Midbrain (tissue), 1 donor: ENCODE results near the gene MC1R.

ENCODE experiments used
- DNase-seq: peaks from one replicate; lab custom pipeline; 2025; lab: John Stamatoyannopoulos, UW

Gene MC1R

GRCh38 chr16:89895482-89896250 lies 23.0 kb upstream of the MC1R start:
- no peak for DNase-seq

GRCh38 chr16:89897204-89897603 lies 21.5 kb upstream of the MC1R start:
- no peak for DNase-seq

- DNase-seq: no peak
These were observed 20.3 kb upstream of the MC1R start for GRCh38 chr16:89898201-89898967.

- no peak for DNase-seq
These were observed 18.7 kb upstream of the MC1R start for GRCh38 chr16:89899879-89900481.

- no peak for DNase-seq
These were observed 17.8 kb upstream of the MC1R start for GRCh38 chr16:89900885-89901284.

- DNase-seq: no peak
These were observed 15.7 kb upstream of the MC1R start for GRCh38 chr16:89902980-89903379.

GRCh38 chr16:89903908-89904515 lies 14.7 kb upstream of the MC1R start:
- DNase-seq: no peak

GRCh38 chr16:89904606-89905510 lies 13.8 kb upstream of the MC1R start:
- no peak for DNase-seq

- DNase-seq: no peak
These were observed 13.0 kb upstream of the MC1R start for GRCh38 chr16:89905511-89906139.

- no peak for DNase-seq
These were observed 12.3 kb upstream of the MC1R start for GRCh38 chr16:89906140-89907025.

GRCh38 chr16:89907055-89907814 lies 11.4 kb upstream of the MC1R start:
- no peak for DNase-seq

- no peak for DNase-seq
These were observed 10.4 kb upstream of the MC1R start for GRCh38 chr16:89908236-89908635.

GRCh38 chr16:89909777-89910716 lies 8.6 kb upstream of the MC1R start:
- peak; percentile 80 for DNase-seq

GRCh38 chr16:89910717-89911354 lies 7.8 kb upstream of the MC1R start:
- no peak for DNase-seq

- DNase-seq: no peak
These were observed 7.3 kb upstream of the MC1R start for GRCh38 chr16:89911375-89911774.

GRCh38 chr16:89912143-89912542 lies 6.5 kb upstream of the MC1R start:
- no peak for DNase-seq

GRCh38 chr16:89912627-89913026 lies 6.0 kb upstream of the MC1R start:
- no peak for DNase-seq
